Body of pancreas (tissue), 4 donors: ENCODE results near the gene SUPT20HL2.

Source experiments
- CTCF ChIP-seq, 7 experiments: fragments of 450-650 bp in 4 of 7; fragments of 200-600 bp in 3 of 7; sonication (generic) in 3 of 7; IDR thresholded peaks; one replicate each; pipeline ENCODE4 v1.5.1; 2016 to 2019; ENCODE audit warnings: antibody characterized with exemption in 7 of 7
- POLR2A ChIP-seq, 3 donors: fragments of 450-650 bp; IDR thresholded peaks; one replicate each; pipeline ENCODE4 v1.6.1; 2016; ENCODE audit warnings: antibody characterized with exemption in 3 of 3, mild to moderate bottlenecking in 2 of 3

GRCh38 chrX:24343719-24344118 lies 29.9 kb upstream of the SUPT20HL2 start:
- TF ChIP-seq CTCF (IDR thresholded peaks at IDR 0.05) = no peak
- no peak for TF ChIP-seq POLR2A (IDR thresholded peaks at IDR 0.05)
